Lung (tissue), 12 donors: ENCODE results near the gene ADAM22. TPM values are rescaled to one million over a fixed set of nuclear protein-coding genes. Genes with fewer than 3 reads are reported as not detected.
"Not testable (repeated sequence)": the region's sequence is repeated elsewhere in the genome, so short reads cannot be mapped to it uniquely, and the experiment has no call there.

Source experiments
- ATAC-seq: fragments of 200-7000 bp; cut with Tn5 transposase; one replicate; pipeline ENCODE4 v1.9.1; 2020; ENCODE audit warnings: moderate number of reproducible peaks; ENCODE audit not compliant: insufficient read depth, low FRiP score
- DNase-seq, 3 donors: peaks; one replicate each; pipeline ENCODE4 v3.0.0-alpha.2; 2013 to 2017
- H3K27ac ChIP-seq, 2 donors: one replicate each; pipeline ENCODE4 v1.5.1; 2013; ENCODE audit warnings: mild to moderate bottlenecking in 2 of 2, moderate library complexity in 2 of 2, control low read depth in 1 of 2, inconsistent platforms in 1 of 2, low read depth in 1 of 2, low read length in 1 of 2
- H3K27me3 ChIP-seq, 3 donors: one replicate each; pipeline ENCODE4 v1.5.1; 2013; ENCODE audit warnings: low read length in 2 of 3; ENCODE audit not compliant: control insufficient read depth in 3 of 3, insufficient read depth in 3 of 3
- H3K36me3 ChIP-seq, 4 donors: one replicate each; pipeline ENCODE4 v1.5.1; 2013; ENCODE audit warnings: low read length in 4 of 4, mild to moderate bottlenecking in 1 of 4, moderate library complexity in 1 of 4; ENCODE audit not compliant: control insufficient read depth in 4 of 4, insufficient read depth in 4 of 4
- H3K4me1 ChIP-seq, 5 donors: one replicate each; pipeline ENCODE4 v1.5.1; 2013; ENCODE audit warnings: low read length in 5 of 5, mild to moderate bottlenecking in 2 of 5, moderate library complexity in 1 of 5; ENCODE audit not compliant: control insufficient read depth in 5 of 5, insufficient read depth in 5 of 5
- H3K4me3 ChIP-seq: one replicate; pipeline ENCODE4 v1.5.1; 2013; ENCODE audit warnings: mild to moderate bottlenecking, control low read depth, moderate library complexity
- H3K9ac ChIP-seq, 2 donors: one replicate each; pipeline ENCODE4 v1.5.1; 2013; ENCODE audit warnings: low read length in 2 of 2, control low read depth in 1 of 2; ENCODE audit not compliant: insufficient read depth in 1 of 2
- H3K9me3 ChIP-seq, 4 donors: one replicate each; pipeline ENCODE4 v1.5.1; 2013; ENCODE audit warnings: low read length in 3 of 4, mild to moderate bottlenecking in 1 of 4, moderate library complexity in 1 of 4; ENCODE audit not compliant: control insufficient read depth in 4 of 4, insufficient read depth in 3 of 4
- CTCF ChIP-seq: IDR thresholded peaks from 2 replicates; pipeline ENCODE4 v1.5.1; 2012; ENCODE audit warnings: mild to moderate bottlenecking; ENCODE audit errors: control extremely low read depth, extremely low read depth
- WGBS, 2 donors: extraction: QIAGEN DNeasy Blood & Tissue Kit; methylation state at CpG; one replicate each; pipeline ENCODE4 v1.1.7; 2013; 5-methylcytosine and 5-hydroxymethylcytosine counted together
- polyA plus RNA-seq, 2 donors: library from polyadenylated mRNA; stranded (reverse); fragments of 200-250 nt; gene quantifications; one replicate each; pipeline ENCODE4 v1.2.1, GENCODE V29; 2013
- total RNA-seq, 2 donors: library from RNA; depleted of rRNA in 1 of 2; stranded (reverse); fragments of >200 nt in 1 of 2; gene quantifications; one replicate each; pipeline ENCODE4 v1.2.1, GENCODE V29; 2014 to 2021
- donor health status: control.
- donor health status: control.
- donor health status: Bipolar disorder and iron deficiency.
- donor health status: healthy.
- donor health status: DM: yes; HTN: yes; CAD: no.

ADAM22 gene
- total and polyA plus RNA-seq, 4 donors, result 0.13 to 17.7 (median 0.97) TPM

GRCh38 chr7:87912121-87912520 lies 21.9 kb upstream of the ADAM22 start:
- Histone ChIP-seq H3K36me3 (no peaks in the 10 kb centered on the region), H3K27ac (no peak overlapping the region), H3K4me3 (no peak overlapping the region), H3K4me1 (no peaks in the 10 kb centered on the region), H3K9ac (no peak overlapping the region), H3K27me3 (no peaks in the 10 kb centered on the region), H3K9me3 (no peaks in the 10 kb centered on the region)
- ATAC-seq (no peak), DNase-seq (no peak)
- no peak for TF ChIP-seq CTCF
- WGBS, 2 donors, result 63 to 75% methylated on average over 4 of the region's 4 CpGs

GRCh38 chr7:87918740-87919139 lies 15.3 kb upstream of the ADAM22 start:
- Histone ChIP-seq H3K9me3 (no peaks in the 10 kb centered on the region), H3K9ac (no peak overlapping the region), H3K36me3 (no peaks in the 10 kb centered on the region), H3K4me1 (no peaks in the 10 kb centered on the region), H3K27ac (no peak overlapping the region), H3K4me3 (no peak overlapping the region), H3K27me3 (no peaks in the 10 kb centered on the region)
- TF ChIP-seq CTCF, result no peak
- ATAC-seq (no peak), DNase-seq (no peak)
- WGBS, 2 donors, result 32 to 64% methylated on average over 1 of the region's 1 CpG

GRCh38 chr7:87919875-87920274 lies 14.2 kb upstream of the ADAM22 start:
- ATAC-seq (no peak), DNase-seq (no peak)
- 87 to 90% methylated on average over 6 of the region's 6 CpGs for WGBS, 2 donors
- Histone ChIP-seq H3K4me3 (no peak overlapping the region), H3K27me3 (no peaks in the 10 kb centered on the region), H3K9me3 (no peaks in the 10 kb centered on the region), H3K9ac (no peak overlapping the region), H3K27ac (no peak overlapping the region), H3K36me3 (no peaks in the 10 kb centered on the region), H3K4me1 (no peaks in the 10 kb centered on the region)
- no peak for TF ChIP-seq CTCF

GRCh38 chr7:87920578-87920977 lies 13.5 kb upstream of the ADAM22 start:
- TF ChIP-seq CTCF, result no peak

GRCh38 chr7:87922759-87923395 lies 11.2 kb upstream of the ADAM22 start:
- not testable (repeated sequence) for H3K4me3 ChIP-seq, H3K36me3 ChIP-seq, H3K4me1 ChIP-seq, H3K9me3 ChIP-seq, H3K27me3 ChIP-seq, ATAC-seq, H3K27ac ChIP-seq, DNase-seq, H3K9ac ChIP-seq
- WGBS, 2 donors, result 93 to 97% methylated on average over 8 of the region's 8 CpGs

More at GRCh38 chr7:87920578-87920977, 13.5 kb upstream of the ADAM22 start:
- Histone ChIP-seq H3K27ac (no peak overlapping the region), H3K27me3 (no peaks in the 10 kb centered on the region), H3K36me3 (no peaks in the 10 kb centered on the region), H3K9me3 (no peaks in the 10 kb centered on the region), H3K4me3 (no peak overlapping the region), H3K9ac (no peak overlapping the region), H3K4me1 (no peaks in the 10 kb centered on the region)
- DNase-seq (no peak), ATAC-seq (no peak)
- 83% methylated on average over 5 of the region's 5 CpGs for WGBS, 2 donors
